Kidney tubule cell (primary cell): ENCODE results near the gene S100A10.

Experiments
- DNase-seq: peaks from one replicate; pipeline ENCODE4 v3.0.0-alpha.2; 2018; ENCODE audit warnings: low spot score

The S100A10 gene

GRCh38 chr1:151988405-151988923 lies 5.2 kb downstream of the S100A10 start:
- peak; percentile 92 for DNase-seq

- DNase-seq: peak; percentile 36
These were observed 7.0 kb downstream of the S100A10 start for GRCh38 chr1:151986501-151987190.

DNA sequence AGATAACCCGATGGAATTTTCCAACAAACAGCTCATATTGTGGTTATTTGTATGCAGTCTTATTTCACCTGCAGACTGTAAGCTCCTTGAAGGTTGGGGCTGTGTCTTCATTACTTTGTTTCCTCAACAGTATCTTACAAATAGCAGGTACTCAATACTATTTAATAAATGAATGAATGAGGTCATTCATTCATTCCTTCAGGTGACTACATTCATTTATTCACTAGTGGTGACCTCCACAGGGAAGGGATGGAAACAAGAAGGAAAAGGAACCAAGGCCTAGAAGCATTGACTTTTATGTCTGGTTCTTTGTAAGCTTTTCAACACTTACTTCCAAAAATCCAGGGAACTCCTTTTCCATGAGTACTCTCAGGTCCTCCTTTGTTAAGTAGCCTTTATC lies 7.9 kb downstream of the S100A10 start:
- DNase-seq: no peak

DNA sequence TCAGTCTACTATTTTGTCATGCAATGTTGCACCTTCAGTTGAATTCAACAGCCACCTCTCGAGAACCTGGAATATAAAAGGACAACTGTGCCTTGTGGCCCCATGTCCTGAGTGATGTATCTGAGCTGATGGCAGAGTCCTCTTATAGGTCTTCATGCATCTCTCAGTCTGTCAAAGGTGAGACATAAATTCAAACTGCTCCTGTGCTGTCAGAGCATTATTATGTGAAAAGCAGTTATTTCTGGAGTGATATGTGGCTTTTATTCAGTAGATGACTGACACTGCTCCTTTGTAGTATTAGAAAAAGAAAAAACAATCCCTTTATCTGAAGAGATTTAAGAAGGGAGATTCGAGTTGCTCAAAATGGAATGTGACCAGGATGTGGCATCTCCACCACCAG lies 8.4 kb downstream of the S100A10 start:
- DNase-seq: no peak

GRCh38 chr1:151984313-151984956 lies 9.2 kb downstream of the S100A10 start:
- DNase-seq: no peak

DNA sequence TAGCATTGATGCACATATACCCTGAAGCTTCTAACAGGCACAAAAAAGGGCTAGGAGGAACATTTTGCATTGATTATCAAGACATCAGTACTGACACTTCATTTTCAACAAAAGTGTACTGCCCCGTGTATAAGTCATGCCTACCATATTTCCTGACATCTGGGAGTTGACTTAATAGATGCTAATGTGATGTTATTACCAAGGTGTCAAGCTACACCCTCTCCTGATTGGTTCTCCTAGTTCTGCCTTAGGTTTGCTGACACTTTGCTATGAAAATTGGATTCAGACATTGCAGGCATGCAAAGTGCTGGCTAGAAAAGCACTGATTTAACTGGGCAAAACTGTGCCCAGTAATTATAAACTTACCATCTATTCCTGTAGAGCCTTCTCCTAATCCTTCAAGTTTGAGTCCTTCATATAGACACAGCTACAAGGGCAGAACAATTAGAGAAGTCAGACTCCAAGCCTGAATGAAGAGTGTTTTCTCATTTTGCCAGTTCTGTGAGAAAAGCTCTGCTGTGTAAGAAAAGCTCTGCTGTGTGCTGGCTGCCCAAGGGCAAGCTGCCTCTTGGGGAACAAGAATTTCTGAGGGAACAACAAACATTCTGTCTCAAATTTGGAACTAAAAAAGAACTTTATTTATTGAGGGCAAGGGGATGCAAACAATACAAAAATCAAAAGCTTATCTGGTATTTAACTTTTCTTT lies 11.2 kb downstream of the S100A10 start:
- no peak for DNase-seq

DNA sequence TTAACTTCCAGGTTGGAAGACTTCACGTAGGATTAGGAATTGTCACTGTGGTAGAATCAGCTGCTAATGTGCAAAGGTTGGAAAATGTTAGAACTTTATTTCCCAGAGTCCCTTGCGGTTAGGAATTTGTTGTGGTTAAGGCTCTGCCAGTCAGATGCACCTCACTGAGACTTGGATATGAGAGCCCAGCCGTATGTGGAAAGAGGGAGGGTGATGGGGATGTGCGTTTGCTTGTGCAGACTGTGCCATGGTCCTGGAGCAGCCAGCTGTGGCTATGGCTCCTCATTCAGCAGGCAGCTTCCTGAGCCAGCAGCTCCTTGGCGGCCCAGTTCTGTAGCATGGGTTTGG lies 12.5 kb downstream of the S100A10 start:
- peak; percentile 66 for DNase-seq

DNA sequence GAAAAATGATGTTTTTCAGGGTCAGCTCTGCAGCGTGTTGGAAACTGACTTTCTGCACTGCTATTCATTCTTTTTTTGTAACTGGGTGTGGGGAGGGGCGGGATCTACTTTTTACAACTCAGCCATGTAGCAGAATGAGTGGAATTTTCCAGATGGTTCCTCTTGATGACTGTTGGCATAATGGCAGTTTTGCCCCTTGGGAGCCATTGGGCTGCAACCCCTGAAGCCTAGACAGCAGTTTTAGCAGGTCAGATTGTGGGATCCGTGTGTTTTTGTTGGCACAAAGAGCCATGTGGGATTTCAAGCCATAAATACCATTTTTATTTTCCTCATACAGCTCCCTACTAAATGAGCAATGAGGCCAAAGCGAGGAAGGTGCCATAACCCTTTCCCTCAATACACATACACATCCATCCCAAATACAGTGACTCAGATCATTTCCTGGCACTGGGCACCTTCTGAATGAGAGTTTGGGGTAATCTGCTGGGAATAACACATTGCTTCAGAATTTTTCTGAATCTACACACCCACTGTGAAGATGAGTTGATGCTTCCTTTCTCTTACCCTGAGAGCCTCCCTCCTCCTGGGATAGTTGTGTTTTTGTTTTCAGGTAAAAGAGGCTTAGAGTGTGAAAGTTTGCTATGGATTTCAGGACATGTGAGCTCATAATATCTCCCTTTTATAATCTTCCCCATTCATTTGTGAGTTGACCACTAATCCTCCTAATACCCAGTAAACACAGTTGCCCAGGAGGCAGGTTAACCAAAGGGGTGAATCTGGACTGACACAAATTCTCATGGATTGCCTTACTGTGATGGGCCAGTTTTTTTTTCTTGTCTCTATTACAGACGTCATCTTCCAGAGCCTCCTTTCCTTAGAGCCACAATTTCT lies 13.1 kb downstream of the S100A10 start:
- peak; percentile 31 for DNase-seq

- peak; percentile 25 for DNase-seq
These were observed 14.7 kb downstream of the S100A10 start for GRCh38 chr1:151978922-151979321.

GRCh38 chr1:151977662-151978230 lies 15.9 kb downstream of the S100A10 start:
- DNase-seq: no peak

DNA sequence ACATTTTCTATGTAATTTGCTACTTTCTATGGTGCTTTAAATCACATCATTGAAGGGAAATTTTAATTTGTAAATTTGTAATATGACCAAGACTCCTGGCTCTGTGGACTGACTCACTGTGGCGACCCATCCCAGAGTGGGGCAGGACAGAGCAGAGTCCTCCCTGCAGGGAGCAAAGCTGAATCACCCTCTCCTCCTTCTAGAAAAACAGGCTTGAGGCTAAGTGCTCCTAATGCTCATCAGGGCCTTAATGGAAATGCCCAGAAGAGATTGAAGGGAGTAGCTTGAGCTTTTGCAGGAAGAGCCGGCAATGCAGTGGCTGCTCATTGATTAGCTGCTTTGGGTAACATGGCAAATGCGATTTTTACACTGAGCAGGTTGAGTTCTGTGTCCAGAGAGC lies 16.8 kb downstream of the S100A10 start:
- DNase-seq: peak; percentile 77

- DNase-seq: no peak
These were observed 17.7 kb downstream of the S100A10 start for GRCh38 chr1:151976015-151976343.

- peak; percentile 48 for DNase-seq
These were observed 18.2 kb downstream of the S100A10 start for GRCh38 chr1:151975311-151976014.

DNA sequence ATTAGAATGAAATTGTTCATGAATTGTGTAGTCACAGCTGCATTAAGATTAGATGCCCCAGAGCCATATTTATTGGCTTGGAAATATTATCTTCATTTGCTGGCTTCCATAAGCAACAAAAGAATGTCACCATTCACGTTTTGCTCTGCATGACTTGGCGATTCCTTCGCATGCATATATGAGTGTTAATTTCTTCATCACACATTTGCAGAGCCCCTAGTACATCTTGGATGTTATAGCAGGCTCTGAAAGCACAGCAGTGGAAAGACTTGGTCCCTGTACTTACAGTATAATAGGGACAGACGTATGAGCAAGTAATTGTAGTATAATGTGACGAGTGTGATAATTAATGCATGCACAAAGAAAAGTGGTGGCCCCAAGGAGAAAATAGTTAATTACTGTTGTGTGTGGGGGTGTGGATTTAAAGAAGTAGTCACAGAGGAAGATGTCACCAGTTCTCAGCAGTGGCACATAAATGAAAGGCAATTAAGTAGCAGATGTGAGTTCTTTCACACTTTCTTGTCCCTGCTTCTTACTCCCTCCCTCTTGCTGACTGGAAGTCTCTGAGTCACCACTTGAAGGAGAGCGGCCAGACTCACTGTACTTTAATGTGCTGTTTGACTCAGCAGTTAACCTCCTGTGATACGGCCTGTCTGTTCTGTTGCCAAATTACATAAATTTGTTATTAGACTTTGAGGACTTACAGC lies 21.0 kb downstream of the S100A10 start:
- peak; percentile 90 for DNase-seq

DNA sequence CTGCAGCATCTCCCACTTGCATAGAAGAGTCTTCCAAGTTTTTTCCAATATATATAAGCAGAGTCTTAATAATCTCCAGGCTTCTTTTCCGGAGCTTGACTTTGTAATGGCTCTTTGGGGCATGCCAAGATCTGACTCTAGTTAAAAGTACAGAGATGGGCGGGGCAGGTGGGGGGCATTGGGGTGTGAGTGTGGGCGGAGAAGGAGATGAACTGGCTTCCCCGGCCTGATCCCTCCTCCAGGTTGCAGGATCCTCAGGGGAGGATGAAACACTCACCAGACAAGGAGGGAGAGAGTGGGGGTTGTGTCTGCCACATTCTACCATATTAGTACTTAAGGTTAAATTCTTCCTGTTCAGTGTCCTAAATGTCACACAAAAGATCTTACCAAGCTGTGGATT lies 23.0 kb downstream of the S100A10 start:
- no peak for DNase-seq

- no peak for DNase-seq
These were observed 23.5 kb downstream of the S100A10 start for GRCh38 chr1:151970128-151970527.

- DNase-seq: no peak
These were observed 24.8 kb downstream of the S100A10 start for GRCh38 chr1:151968791-151969399.

DNA sequence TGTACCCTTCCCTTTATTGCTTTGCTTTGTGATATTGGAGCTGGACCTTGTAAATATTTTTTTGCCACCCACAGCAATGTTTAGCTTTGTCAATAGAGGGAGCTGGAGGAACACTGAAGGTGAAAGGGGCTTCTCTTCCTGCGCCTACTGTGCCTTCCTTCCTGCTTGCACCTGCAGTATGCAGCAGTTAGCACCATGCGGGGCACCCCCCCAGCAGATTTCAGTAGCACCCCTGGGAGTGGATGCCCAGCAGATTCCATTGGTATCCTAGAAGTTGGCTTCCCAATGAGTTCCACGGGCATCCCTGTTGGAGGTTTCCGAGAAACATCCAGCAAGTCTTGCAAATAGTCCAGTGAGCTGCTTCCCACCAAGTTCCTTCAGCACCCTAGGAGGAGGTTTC lies 25.6 kb downstream of the S100A10 start:
- DNase-seq: peak; percentile 69

- DNase-seq: no peak
These were observed 26.6 kb downstream of the S100A10 start for GRCh38 chr1:151967091-151967490.

DNA sequence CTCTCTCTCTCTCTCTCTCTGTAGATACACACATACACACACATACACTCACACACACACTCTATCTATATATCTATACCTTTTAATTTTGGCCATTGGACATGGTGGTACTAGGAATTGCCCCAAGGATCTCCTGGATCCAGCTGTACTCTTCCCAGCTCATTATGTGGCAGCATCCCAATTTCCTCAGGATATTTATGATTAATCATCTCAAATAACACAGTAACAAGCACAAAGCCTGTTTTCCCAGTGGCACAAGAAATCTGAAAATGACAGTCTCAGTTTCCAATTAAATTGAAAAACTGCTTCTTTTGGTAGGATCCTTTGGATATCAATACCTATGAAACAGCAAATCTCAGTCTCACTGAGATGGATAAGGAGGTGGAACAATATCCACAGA lies 27.6 kb downstream of the S100A10 start:
- DNase-seq: no peak
